ENCODE measurements around the gene KIF6.
"Not testable (repeated sequence)": the region's sequence is repeated elsewhere in the genome, so short reads cannot be mapped to it uniquely, and the experiment has no call there.

The KIF6 gene

DNA sequence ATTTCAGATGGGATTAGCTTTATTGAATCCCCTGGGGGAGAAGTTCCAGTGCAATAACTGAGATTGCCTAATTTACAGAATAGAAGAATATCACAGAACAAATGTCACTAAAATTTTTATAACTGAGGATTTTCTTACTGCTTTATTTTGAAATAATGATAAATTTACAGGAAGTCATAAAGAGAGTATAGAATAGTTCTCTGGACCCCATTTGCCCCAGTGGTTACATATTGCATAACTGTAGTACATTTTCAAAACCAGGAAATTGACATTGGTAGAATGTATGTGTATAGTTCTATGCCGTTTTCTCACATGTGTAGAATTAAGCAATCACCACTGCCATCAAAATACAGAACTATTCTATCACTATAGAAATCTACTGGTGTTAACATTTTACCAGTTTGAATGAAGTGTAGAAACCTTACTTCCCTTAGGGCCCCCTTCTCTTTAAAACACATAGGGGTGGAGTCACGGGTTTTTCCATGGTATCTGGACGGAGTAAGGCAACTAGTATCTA, 18.3 kb downstream of the KIF6 start:
- DNase-seq = no peak

DNA sequence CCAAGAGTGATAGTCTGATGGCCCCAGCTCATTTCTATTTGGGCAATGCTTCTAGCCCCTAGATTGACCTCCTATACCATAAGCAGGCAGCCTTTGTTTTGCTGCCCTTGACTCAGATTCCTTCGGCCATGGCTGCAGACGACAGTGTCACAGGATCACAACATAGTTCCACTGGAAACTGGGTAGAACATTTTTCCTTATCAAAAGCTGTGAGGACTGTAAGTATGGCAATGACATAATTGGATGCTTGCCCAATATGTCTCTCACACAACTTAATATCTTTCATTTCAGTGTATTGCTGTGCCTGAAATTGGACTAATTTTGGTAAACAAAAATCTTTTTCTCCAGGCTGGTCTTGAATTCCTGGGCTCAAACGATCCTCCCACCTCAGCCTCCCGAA, 22.9 kb downstream of the KIF6 start:
- DNase-seq = no peak

DNA sequence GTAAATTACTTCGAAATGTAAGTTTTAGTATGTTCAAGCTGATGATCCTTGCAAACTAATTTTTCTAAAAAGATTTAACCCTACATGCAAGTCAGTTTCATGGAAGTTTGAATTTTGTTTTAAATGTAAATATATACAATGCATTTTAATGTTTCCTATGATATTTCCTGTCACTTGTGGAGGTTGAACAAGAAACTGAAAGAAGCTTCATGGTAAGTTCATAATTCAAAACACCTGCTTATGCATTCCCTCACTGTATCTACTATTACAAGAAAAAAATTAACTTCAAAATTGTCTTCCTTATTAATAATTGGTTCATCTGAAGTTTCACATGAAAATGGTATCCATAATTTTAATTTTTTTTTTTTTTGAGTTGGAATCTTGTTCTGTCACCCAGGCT, 24.8 kb downstream of the KIF6 start:
- no peak for DNase-seq

DNA sequence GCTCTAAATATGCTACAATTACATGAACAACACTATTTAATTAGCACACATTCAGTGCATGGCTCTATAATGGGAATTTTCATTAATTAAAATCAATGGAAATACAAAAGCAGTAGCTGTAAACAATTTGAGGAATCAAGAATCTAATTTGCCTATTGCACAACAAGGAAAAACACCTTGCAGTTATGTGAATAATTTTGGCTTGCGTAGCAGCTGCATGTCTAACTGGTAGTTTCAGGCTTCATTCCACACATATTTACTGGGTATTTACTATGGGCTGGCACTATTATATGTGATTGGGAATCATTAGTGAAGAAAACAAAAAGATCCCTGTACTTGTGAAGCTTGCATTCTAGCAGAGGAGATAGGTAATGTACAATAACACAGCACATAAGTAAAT, 26.4 kb downstream of the KIF6 start:
- no peak for DNase-seq

DNA sequence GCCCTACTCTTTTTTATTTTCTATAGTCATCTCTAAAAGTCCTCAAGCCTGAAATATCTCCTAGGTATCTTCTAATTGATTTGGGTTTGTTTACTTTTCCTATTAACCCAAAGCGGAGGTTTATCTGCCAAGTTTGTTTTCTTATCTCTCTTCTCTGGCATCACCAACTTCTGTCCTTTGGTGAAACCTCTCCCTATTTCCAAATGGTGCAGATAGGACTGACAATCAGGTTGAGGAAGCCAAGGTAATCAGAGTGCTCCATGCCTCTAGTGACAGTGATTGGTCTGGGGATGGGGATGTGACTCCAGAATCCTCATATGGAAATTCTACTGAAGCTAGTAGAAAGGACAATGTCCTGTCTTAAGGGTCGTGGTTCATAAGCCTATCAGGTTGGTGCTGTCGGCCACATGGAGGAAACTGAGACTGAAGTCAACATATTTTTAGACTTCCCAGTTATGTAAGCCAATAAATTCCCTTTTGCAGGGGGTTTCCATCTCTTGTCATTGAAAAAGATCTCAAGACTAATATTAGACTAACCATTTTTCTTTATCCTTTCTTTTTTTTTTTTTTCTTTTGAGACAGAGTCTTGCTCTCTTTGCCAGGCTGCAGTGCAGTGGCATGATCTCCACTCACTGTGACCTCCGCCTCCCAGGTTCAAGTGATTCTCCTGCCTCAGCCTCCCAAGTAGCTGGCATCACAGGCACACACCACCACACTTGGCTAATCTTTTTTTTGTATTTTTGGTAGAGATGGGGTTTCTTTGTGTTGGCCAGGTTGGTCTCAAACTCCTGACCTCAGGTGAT, 28.0 kb downstream of the KIF6 start:
- DNase-seq = no peak

DNA sequence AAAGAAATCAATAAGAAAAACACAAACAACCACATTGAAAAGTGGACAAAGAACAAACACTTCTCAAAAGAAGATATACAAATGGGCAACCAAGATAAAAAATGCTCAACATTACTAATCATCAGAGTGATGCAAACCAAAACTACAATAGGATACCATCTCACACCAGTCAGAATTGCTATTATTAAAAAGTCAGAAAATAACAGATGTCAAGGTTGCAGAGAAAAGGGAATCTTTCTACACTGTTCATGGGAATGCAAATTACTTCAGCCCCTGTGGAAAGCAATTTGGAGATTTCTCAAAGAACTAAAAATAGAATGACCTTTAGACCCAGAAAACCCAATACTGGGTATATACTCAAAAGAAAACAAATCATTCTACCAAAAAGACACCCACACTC, 29.8 kb downstream of the KIF6 start:
- DNase-seq = no peak

DNA sequence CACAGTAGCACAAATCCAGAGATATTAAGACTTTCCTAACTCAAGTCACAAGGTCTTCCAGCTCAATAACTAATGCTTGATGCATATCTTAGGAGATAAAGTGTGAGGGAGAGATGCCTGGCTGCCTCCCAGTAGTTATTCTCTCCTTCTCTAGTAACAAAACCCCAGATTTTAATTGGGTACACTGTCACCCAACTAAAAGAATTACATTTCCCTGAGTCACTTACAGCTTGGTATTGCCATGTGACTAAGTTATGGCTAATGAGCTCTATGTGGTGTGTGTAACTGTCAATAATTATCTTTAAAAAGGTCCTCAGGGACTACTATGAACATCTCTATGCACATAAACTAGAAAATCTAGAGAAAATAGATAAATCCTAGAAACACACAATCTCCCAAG, 32.0 kb downstream of the KIF6 start:
- no peak for DNase-seq

DNA sequence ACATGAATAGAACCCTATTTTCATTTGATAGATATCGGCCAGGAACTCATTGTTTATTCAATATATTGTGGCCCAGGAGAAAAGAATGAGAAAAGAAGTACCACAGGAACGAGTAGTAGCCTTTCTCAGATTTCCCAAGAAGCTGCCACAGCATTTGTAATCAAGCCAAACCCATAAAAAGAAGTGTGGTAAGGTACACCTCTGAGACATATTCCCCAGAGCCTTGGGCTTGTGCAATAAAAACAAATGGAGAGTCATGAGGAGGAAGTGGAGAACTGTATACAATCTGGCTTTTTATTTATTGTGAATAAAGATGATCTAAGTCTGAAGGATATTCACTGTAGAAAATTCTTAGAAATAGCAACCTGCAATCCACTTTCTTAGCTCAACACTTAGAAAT, 36.7 kb downstream of the KIF6 start:
- no peak for DNase-seq

DNA sequence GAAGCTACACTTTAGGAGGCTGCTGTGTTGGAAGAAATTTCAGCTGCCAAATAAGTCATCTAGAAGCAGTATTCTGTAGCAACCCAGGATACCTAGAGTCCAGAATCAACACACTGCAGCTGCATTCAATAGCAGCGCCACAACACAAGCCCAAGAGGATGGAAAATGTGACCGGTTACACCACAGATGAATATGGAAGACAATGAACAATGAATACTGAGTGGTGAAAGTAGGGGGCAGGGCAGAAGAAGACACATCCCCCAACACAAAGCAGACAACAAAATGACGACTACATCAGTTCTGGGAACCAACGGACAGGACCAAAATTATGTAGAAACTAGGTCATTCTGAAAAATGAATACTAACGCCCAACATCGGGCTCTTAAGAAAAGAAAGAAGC, 38.2 kb downstream of the KIF6 start:
- no peak for DNase-seq

DNA sequence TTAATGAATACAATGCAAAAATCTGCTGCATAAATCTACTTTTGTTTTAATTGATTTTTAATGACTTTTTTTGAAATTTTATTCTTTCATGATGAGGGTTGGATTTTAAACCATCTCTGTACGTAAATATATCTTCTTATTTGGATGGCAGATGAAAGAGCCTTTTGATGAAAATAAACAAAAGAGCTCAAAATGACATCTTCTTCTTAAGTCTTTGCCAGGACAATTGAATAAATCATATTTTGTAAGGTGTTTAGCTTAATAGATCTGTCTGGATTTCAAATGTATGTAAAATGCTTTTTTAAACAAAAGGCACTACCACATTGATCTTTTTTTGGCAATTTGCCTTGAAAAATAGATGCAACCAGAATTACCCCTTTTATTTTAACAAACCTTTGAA, 39.3 kb downstream of the KIF6 start:
- DNase-seq = no peak

DNA sequence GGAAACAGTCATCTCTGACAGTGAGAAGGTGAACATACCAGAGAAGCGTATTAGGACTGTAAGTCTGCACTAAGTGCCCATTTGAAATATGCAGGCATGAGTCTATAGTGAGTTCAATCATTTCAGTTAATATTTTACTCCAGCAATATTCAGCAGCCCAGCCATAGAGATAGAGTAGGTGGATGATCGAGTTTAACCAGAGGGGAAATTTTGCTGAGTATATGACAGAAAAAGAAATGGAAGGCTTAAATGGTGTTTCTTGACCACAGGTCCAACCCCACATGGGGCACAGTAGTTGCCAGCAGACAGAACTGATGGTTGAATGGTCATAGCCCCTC, 39.8 kb downstream of the KIF6 start:
- DNase-seq = no peak

DNA sequence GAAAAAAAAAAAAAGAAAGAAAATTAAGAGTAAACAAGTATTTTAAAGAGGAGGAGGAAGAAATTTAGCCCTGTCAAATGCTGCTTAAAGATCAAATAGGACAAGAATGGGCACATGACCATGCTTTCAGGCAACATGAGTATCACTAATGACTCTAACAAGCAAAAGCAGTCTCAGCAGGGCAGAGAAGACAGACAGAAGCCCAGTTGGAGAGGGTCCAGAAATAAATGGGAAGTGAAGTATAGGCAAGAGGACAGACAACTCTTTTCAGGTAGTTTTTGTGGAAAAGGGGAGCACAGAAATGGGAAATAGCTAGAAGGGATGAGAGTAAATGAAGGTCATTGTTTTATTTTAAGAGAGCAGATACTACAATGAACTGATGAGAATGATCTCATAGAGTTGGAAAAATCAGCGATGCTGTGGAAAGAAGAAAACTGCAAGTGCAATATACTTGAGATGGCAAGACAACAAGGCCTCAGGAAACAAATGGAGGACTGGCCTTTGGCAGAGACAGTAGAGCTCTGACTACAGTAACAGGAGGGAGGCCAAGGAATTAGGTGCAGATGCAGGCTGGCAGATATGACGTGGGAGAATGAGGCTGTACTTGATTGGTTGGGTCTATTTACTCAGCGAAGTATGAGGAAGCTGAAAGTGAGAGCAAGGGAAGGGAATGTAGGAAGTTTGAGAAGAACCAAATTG, 40.3 kb downstream of the KIF6 start:
- no peak for DNase-seq

DNA sequence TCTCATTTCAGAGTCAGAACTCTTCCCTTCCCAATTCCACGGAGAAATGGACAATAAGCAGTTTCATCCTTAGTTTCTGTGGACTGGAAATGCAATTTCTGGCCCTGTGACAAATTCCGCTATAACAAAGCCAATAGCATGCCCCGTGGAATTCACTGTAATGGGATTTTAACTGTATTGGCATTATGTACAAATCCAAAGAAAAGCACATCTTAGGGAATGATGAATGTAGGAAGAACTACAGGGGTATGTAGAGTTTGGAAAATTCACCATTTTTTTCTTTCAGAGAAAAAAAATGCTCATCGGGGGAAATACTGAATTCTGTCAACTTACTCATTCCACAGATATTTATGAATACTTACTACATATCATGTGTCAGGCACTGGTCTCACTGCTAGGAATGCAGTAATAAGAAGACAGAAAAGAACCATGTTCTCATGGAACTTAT, 43.5 kb downstream of the KIF6 start:
- DNase-seq = no peak

DNA sequence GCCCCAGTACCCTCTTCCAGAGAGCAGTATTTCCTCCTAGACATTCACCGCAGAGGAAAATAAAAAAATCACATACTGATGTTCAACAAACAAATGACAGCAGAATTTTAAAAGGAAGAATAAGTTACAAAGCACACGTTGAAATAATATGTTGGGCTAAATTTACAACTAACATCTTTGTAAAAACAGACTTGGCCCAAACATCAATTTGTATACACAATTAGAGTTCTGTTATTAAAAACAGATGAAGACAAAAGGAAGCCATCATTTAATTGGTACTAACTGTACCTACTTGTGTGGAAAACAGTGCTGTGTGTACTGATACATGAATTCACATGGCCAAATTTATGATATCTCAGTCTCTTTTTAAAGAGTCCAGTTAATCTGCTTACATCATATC, 46.3 kb downstream of the KIF6 start:
- DNase-seq = no peak

DNA sequence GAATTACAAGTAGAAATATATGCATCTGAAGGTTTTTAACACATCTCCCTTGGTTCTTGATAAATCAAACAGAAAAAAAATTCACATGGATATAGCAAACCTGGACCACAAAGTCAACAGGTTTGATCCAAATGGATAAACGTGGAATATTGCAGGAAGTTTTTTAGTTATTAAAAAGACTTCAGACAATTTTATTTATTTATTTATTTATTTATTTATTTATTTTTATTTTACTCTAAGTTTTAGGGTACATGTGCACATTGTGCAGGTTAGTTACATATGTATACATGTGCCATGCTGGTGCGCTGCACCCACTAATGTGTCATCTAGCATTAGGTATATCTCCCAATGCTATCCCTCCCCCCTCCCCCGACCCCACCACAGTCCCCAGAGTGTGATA, 47.9 kb downstream of the KIF6 start:
- DNase-seq = not testable (repeated sequence)

DNA sequence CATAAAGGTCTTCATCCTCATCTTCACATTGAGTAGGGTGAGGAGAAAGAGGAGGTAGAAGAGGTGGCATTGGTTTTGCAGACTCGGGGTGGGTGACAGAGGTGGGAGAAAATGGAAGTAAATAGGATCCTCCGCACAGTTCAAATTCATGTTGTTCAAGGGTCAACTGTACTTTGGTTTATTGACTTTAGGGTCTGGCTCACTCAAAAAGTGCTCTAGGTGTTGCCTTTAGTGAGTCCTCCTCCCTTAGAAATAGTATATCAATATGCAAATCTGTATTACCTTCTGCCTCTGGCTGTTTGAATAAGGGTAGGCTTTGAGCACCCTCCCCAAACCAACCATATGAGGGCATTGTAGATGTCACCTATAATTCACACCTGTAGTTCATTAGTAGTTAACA, 54.7 kb downstream of the KIF6 start:
- no peak for DNase-seq

DNA sequence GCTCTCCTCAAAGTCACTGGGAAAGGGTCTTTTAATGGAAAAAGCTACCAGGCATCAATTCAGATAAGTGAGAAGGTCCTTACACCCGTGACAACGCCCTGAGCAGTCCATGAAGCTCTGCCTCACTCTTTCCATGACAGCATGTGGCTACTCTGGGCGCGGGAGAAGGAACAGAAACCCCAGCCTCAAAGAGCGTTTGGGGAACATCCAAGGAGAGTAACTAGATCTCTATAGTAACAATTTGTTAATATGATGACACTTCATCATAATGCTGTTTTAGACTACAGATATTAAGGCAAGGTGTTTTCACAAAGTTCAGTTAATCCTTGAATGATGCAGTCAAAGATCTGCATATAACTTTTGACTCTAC, 55.2 kb downstream of the KIF6 start:
- DNase-seq = no peak

DNA sequence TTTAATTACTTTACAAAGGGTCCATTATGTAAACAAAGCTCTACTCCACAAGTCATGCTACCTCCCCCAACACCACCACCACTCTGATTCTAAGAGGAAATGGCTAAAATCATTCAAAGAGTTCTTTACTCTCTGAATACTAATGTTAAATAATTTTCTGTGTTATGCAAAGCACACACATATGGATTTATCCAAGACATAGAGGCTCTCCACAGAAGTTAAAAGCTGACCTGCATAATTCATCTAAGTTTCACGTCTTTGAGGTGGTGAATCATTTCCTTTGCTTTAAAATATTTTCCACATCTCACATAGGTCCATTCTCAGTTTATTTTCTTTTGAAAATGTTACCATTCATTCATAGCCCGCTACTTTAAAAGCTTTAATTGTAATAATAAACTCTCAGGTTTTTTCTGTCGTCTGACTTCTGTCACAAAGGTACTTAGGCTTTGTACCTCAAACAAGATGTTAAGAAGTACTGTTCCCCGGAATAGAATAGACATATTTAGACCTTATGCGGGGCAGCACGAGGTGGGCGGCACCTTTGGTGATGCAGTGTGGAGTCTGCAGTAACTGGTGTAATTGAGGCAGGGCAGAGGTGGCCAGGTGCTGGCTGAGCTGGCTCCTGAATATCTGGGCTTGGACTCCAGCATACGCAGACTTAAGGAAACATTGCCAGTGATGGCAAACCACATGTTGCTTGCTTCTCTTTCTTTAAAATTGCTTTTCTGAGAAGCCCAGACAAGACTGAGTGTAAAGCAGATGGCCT, 55.8 kb downstream of the KIF6 start:
- DNase-seq = no peak

DNA sequence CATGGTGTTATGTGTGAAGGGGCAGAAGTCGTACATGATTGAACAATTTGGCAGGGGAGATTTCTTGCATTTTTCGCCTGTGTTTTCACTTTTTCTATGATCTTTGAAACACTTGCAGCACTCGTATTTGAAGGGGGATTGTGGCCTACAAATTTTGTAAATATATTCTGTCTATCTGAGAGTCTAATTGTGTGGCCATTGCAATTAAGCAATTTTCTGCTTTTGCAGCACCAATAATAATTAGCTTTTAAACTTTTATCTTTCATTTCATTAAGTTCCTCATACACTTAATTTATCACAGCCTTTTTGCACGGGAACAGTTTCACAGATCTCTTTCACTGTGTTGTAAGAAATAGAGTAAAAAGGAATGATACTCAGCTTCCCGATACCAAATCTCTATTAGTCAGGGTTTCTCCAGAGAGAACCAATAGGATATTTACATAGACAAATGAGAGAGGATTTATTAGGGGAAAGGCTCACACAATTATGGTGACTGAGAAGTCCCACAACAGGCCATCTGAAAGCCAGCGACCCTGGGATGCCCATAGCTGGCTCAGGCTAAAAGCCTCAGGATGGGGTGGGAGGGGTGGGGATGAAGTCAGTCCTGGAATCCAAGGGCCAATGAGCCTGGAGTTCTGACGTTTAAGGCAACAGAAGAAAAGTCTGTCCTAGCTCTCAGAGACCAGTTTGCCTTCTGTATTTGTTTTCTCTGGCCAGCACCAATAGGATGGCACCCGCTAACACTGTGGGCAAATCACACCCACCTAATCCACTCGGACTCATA, 58.3 kb downstream of the KIF6 start:
- no peak for DNase-seq

DNA sequence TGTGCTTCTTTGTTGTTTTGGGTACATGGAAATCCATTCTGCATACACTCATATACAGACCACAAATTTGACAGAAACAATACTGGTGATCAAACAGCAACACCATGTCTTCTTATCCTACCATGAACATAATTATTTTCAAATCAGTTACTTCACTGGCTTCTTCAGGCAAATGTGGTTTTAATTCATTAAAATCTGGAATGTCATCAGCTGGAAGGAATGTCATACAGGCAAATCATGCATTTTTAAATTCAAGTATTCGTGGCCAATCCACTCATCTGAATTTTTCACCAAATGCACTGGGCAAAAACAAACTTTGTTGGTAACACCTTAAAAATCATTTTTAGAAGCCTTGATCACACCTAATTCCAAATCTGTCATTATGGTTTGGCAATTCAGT, 59.3 kb downstream of the KIF6 start:
- no peak for DNase-seq

DNA sequence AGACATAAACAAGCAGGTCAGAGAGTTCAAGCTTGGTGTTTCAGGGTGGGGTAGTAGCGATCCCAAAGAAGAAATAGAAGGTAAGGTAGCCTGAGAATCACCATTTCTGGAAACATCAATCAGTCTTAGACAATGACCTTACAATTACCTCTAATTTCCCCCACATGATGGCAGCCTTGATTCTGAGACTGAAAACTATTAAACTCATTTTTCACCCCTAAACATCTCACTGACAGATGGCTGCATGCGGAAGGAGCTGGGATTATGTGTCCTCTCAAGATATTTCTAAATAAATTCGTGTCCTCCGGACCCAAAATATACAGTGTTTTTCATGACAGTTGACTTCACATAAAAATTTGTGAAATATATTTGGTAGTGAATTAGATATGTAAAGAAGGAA, 61.0 kb downstream of the KIF6 start:
- DNase-seq = no peak

DNA sequence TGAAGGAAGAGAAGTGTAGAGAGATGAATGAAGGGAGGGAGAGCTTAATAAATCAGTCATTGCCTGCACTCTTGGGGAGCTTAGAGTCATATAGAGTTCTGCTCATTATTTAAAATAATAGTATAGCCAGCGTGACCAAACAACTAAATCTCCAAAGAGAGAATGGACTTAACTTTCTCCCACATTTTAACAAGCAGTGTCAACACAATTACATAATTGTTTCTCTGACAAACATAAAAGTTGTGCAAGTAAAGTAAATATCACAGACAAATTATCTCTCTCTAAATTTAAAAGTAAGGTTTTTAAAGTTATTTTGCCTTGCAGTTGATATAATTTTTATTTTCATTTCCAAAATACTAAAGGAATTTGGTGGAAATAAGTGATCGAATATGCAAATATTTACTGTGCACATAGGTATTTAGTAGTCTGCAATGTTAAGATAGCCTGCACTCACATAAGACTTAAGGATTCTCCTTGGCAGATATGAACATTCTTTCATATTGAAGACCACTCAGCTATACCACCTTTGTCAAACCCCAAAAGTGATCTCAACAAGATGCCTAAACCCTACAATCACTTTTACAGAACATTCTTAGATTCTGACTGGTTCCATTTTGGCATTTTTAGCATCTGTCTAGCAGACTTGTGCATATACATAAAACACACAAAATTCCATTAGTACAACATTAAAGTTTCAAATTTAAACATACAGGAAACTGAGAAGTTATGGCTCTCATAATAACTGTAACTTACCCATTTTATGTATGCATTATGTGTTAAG, 67.7 kb downstream of the KIF6 start:
- DNase-seq = no peak

All from right forelimb (tissue), 1 donor.